ENCODE data around the gene NEUROG3. TPM values are rescaled to one million over a fixed set of nuclear protein-coding genes. Genes with fewer than 3 reads are reported as not detected.

Gene NEUROG3
- total and polyA plus RNA-seq, 2 of the 8 experiments (the other 6 are each of a cell fraction or from before 2014, with no cell fraction given) = 0.45 TPM; not detected in 1

DNA sequence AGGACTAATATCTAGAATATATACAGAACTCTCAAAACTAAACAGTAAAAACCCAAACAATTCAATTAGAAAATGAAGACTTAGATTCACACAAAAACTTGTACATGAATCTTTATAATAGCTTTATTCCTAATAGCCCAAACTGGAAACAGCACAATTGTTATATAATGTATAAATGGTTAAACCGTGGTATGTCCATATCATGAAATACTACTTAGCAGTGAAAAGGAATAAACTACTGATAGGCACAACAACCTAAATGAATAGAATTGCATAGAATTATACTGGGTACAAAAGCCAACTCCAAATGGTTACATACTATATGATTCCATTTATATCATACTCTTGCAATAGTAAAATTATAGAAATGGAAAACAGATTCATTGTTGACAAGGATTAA lies 35.9 kb upstream of the NEUROG3 start:
- Histone ChIP-seq H3K79me2 (ENCODE audit: control insufficient read depth in 1 of 2, insufficient read depth in 2 of 2, low read length in 2 of 2) (no peaks in the 10 kb centered on the region), H3K4me2 (ENCODE audit: insufficient read depth in 1 of 2, low read depth in 2 of 2, low read length in 2 of 2) (no peak overlapping the region), H2BK20ac (ENCODE audit: low read length) (no peak overlapping the region), H3K4me1 (replicated peaks in 1 of 4; ENCODE audit: control insufficient read depth in 3 of 4, insufficient read depth in 4 of 4, low read length in 3 of 4) (no peaks in the 10 kb centered on the region), H3K27ac (ENCODE audit: low read depth, low read length) (no peak overlapping the region), H4K20me1 (replicated peaks in 1 of 2; ENCODE audit: control insufficient read depth in 1 of 2, insufficient read depth in 2 of 2, low read length in 2 of 2) (no peaks in the 10 kb centered on the region), H2BK15ac (ENCODE audit: low read length) (no peak overlapping the region), H2AFZ (ENCODE audit: low read length) (no peak overlapping the region), H2BK120ac (replicated peaks; ENCODE audit: low read depth, low read length) (no peak overlapping the region), H3K23ac (ENCODE audit: insufficient read length) (no peak overlapping the region), H4K91ac (replicated peaks; ENCODE audit: insufficient read length, low read length) (no peak overlapping the region), H3K4me3 (ENCODE audit: extremely low read depth in 1 of 4, insufficient read depth in 2 of 4, low read depth in 3 of 4, low read length in 4 of 4) (no peak overlapping the region), H2BK5ac (ENCODE audit: low read depth, low read length) (no peak overlapping the region), H3K27me3 (replicated peaks in 1 of 4; ENCODE audit: control insufficient read depth in 3 of 4, extremely low read depth in 1 of 4, insufficient read depth in 3 of 4, low read length in 3 of 4) (no peaks in the 10 kb centered on the region), H3K23me2 (ENCODE audit: low read depth, low read length) (no peaks in the 10 kb centered on the region), H4K5ac (ENCODE audit: insufficient read length, low read depth, low read length) (no peak overlapping the region), H3K79me1 (ENCODE audit: low read depth, low read length) (no peaks in the 10 kb centered on the region), H3K9ac (replicated peaks in 1 of 4; ENCODE audit: extremely low read depth in 1 of 4, low read depth in 3 of 4, low read length in 3 of 4) (no peak overlapping the region), H3K9me3 (ENCODE audit: insufficient read depth in 2 of 2, low read depth in 1 of 2, low read length in 1 of 2) (peaks cover 4 to 5% of the 10 kb centered on the region in 2 experiments; a peak in 2 of 4 replicates), H3K56ac (replicated peaks; ENCODE audit: insufficient read length, low read depth, low read length) (no peak overlapping the region), H3K18ac (ENCODE audit: extremely low read depth, low read length) (no peak overlapping the region), H2BK12ac (ENCODE audit: low read depth, low read length) (no peak overlapping the region), H4K8ac (ENCODE audit: extremely low read depth, insufficient read depth, low read length) (no peak overlapping the region), H3K14ac (ENCODE audit: insufficient read length) (no peak overlapping the region), H3K4ac (replicated peaks; ENCODE audit: insufficient read length, low read depth, low read length) (no peak overlapping the region), H3K36me3 (ENCODE audit: control insufficient read depth in 2 of 4, insufficient read depth in 4 of 4, low read length in 3 of 4) (no peaks in the 10 kb centered on the region), H2AK5ac (ENCODE audit: low read depth, low read length) (no peak overlapping the region)
- FAIRE-seq (no peak), DNase-seq (ENCODE audit: low read depth in 1 of 2, low spot score in 2 of 2) (no peak)
- ChIA-PET POLR2A (ENCODE audit: partially characterized antibody) (no interaction called here), CTCF (ENCODE audit: partially characterized antibody) (interaction anchor here (0.7 to 3.2 kb wide), 5 partner anchors 14 to 93 kb away, joined by 3 to 9 read pairs (median 4); partner anchors contain the start of gene FAM241B)
- WGBS, 2 experiments (ENCODE audit: extremely low coverage in 1 of 2, insufficient coverage in 1 of 2, insufficient read length in 1 of 2, insufficient replicate concordance in 2 of 2, low coverage in 1 of 2, low lambda C conversion rate in 2 of 2, missing lambda C conversion rate in 1 of 2) = 87% methylated on average over 1 of the region's 1 CpG; no CpG with 5 or more reads in 1 of the 2 experiments
- TF ChIP-seq YY1 (IDR thresholded peaks at IDR 0.05; ENCODE audit: low read depth, low read length) (no peak), PHF8 (conservative IDR thresholded peaks at IDR 0.05; ENCODE audit: low read depth, low read length) (no peak), BACH1 (IDR thresholded peaks at IDR 0.05; ENCODE audit: low read length) (no peak), USF2 (IDR thresholded peaks at IDR 0.05; ENCODE audit: low read length) (no peak), ATF2 (IDR thresholded peaks at IDR 0.05; ENCODE audit: low read length) (no peak), TBP (IDR thresholded peaks at IDR 0.05; ENCODE audit: low read depth, low read length) (no peak), SRF (IDR thresholded peaks at IDR 0.05; ENCODE audit: low read depth, low read length) (no peak), SP4 (IDR thresholded peaks at IDR 0.05; ENCODE audit: low read length) (no peak), JUND (IDR thresholded peaks at IDR 0.05; ENCODE audit: low read length) (no peak), CBX5 (IDR thresholded peaks at IDR 0.05; ENCODE audit: low read depth, low read length) (no peak), RXRA (IDR thresholded peaks at IDR 0.05; ENCODE audit: insufficient read depth, low read depth, low read length) (no peak), ZNF274 (IDR thresholded peaks at IDR 0.05; ENCODE audit: borderline replicate concordance, extremely low read depth, low read length) (no peak)
